ENCODE data around the gene PARD3.

GRCh38 chr10:34734918-34735317 is 80.2 kb downstream of the PARD3 start:
- TF ChIP-seq POLR2A (IDR thresholded peaks at IDR 0.05) (no peak), CTCF (IDR thresholded peaks at IDR 0.05) (no peak)

Measured in Peyer's patch (tissue), 4 donors.